Activated CD4-positive, alpha-beta T cell treated with anti-CD3 and anti-CD28 coated beads, Interleukin-2, amount 10 ng/mL, durations not matched to agents 7 days and 5 days (primary cell): ENCODE data around the gene CERS2. TPM values are rescaled to one million over a fixed set of nuclear protein-coding genes. Genes with fewer than 3 reads are reported as not detected.

Experiments
- CTCF ChIA-PET: fragments of 350-600 bp; sonication (Branson Sonifier 250); formaldehyde crosslinking; loops from one replicate; lab custom pipeline; 2021; ENCODE audit warnings: antibody characterized with exemption; lab: Charles Lee
- POLR2A ChIA-PET: fragments of 350-600 bp; sonication (Branson Sonifier 250); formaldehyde crosslinking; loops from one replicate; lab custom pipeline; 2021; ENCODE audit warnings: antibody characterized with exemption; lab: Charles Lee
- DNase-seq: peaks from one replicate; pipeline ENCODE4 v3.0.0-alpha.2; 2020
- H3K27ac Mint-ChIP-seq: one replicate; pipeline ENCODE4 v1.8.0; 2021; ENCODE audit warnings: mild to moderate bottlenecking, moderate library complexity, mixed read lengths
- H3K27me3 Mint-ChIP-seq: one replicate; pipeline ENCODE4 v1.8.0; 2021; ENCODE audit warnings: mixed read lengths
- H3K36me3 Mint-ChIP-seq: one replicate; pipeline ENCODE4 v1.8.0; 2021; ENCODE audit warnings: low read depth, mixed read lengths
- H3K4me1 Mint-ChIP-seq: one replicate; pipeline ENCODE4 v1.8.0; 2021; ENCODE audit warnings: mixed read lengths
- H3K4me3 Mint-ChIP-seq: one replicate; pipeline ENCODE4 v1.8.0; 2021; ENCODE audit warnings: mild to moderate bottlenecking, moderate library complexity, mixed read lengths
- H3K9me3 Mint-ChIP-seq: one replicate; pipeline ENCODE4 v1.8.0; 2021; ENCODE audit warnings: mixed read lengths
- total RNA-seq, 2 experiments: library from RNA; stranded (reverse); gene quantifications; one replicate each; pipeline ENCODE4 v1.2.3, GENCODE V29; 2021

Gene CERS2, protein sequence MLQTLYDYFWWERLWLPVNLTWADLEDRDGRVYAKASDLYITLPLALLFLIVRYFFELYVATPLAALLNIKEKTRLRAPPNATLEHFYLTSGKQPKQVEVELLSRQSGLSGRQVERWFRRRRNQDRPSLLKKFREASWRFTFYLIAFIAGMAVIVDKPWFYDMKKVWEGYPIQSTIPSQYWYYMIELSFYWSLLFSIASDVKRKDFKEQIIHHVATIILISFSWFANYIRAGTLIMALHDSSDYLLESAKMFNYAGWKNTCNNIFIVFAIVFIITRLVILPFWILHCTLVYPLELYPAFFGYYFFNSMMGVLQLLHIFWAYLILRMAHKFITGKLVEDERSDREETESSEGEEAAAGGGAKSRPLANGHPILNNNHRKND
- 100 to 1,000 TPM; 173 to 192 TPM for total RNA-seq

DNA sequence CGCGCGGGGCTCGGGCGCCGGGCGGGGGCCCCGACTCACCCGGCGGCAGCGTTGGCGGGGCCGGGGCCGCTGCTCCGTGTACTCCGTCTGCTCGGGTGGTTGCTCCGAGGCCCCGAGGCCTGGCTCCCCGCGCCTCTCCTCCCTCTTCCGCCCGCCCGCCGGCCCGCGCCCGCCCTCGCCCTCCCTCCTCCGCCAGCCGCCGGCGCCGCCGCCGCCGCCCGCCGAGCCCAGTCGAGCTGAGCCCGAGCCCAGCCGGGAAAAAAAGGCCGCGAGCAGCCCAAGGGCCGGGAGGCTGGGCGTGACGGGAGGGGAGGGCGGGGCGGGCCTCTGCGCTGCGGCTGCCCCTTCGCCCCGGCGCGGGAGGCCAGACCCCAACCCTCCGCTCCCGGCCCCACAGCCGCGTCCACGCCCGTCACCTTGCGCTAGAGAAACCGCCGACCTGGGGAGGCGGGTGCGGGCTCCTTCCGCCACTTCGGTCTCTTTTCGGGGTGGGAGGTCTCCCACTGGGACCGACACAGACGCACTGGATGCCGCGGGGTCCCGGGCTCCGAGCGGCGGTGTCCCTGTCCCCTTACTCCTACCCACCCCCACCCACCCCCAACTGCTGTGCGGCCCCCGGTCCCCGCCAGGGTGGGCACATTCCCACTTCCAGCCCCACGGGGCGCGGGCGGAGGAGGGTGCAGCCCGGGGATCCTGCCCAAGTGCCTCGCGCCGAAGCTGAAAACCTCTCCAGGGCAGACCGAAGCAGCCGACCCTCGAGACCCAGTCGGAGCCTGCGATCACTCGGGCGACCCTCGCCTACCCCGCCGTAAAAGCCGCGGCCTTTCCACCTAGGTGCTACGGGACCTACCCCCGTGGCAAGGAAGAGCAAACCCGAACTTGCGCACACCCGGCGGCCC is at the start of gene CERS2:
CERS2 (minus strand) TSS at position 256 of the 899 bp plus-strand sequence. CDS start 5,745 bp downstream, outside the sequence.
- H3K9me3 Mint-ChIP-seq = no peaks in the 10 kb centered on the region

DNA sequence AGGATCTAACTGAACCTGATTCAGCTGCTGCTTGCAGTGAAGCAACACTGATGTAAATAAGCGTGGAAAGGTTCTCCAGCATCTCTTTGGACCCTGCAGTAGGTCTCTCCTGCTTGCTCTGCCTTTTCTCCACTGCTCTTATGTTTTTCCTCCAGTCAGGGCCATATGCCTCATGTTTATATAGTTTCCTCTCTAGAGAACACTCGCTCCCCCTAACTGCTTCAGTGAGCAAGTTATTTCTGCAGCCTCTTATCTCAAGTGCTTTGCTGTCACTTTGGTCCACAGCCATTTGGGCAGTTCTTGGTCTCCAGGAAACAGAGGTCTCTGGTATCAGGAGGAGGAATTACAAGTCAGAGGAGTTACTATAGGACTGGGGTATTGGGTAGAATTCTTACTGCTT is 38.9 kb upstream of the CERS2 start:
- H3K9me3 Mint-ChIP-seq = no peaks in the 10 kb centered on the region
- peaks cover 34% of the 10 kb centered on the region for H3K4me1 Mint-ChIP-seq
- H3K27me3 Mint-ChIP-seq = no peaks in the 10 kb centered on the region
- ChIA-PET CTCF (interaction anchor here (1.4 kb wide), 1 partner anchor 143 kb away, joined by 4 read pairs; the partner anchor contains the start of gene TNFAIP8L2), POLR2A (no interaction called here)
- H3K27ac Mint-ChIP-seq = no peak overlapping the region
- no peak for DNase-seq
- H3K36me3 Mint-ChIP-seq = peaks cover 13% of the 10 kb centered on the region
- no peak overlapping the region for H3K4me3 Mint-ChIP-seq

More for the DNA sequence above, at the start of gene CERS2:
- Mint-ChIP-seq H3K4me3 (peak within 1 kb of the TSS; percentile 86), H3K27me3 (no peaks in the 10 kb centered on the region), H3K4me1 (peaks cover 76% of the 10 kb centered on the region), H3K27ac (peak within 1 kb of the TSS; percentile 88), H3K36me3 (peaks cover 18% of the 10 kb centered on the region)
- CTCF ChIA-PET = interaction anchor here (1.3 to 2.3 kb wide), 3 partner anchors 10 to 31 kb away, joined by 3 to 6 read pairs (median 4); no protein-coding TSS in a partner anchor
- POLR2A ChIA-PET = no interaction called here
- peak; percentile 77 for DNase-seq

DNA sequence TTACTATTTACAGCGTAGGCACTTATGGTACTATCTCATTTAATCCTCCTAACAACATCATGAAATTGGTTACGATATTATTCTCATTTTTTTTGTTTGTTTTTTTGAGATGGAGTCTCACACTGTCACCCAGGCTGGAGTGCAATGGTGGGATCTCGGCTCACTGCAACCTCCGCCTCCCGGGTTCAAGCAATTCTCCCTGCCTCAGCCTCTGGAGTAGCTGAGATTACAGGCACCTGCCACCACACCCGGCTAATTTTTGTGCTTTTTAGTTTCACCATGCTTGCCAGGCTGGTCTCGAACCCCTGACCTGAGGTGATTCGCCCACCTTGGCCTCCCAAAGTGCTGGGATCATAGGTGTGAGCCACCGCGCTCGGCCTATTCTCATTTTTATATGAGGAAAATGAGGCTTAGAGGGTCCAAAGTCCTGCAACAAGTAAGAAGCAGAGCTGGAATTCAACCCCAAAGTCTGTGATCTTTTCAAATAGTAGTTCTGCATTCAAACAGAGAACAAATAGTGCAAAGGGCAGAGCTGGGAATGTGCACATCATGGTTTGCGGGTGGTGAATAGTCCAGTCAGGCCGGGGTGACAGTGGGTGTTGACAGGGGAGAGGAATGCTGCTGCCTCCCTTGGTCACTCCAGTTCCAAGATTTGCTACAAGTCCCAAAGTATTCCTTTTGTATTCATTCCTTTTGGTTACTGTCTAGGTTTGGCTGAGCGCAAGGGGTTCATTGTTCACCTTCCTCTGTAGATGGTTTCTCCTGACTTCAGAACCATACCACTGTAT is 38.2 kb upstream of the CERS2 start:
- Mint-ChIP-seq H3K4me1 (peaks cover 40% of the 10 kb centered on the region), H3K9me3 (no peaks in the 10 kb centered on the region), H3K36me3 (peaks cover 10% of the 10 kb centered on the region), H3K4me3 (no peak overlapping the region), H3K27me3 (no peaks in the 10 kb centered on the region), H3K27ac (no peak overlapping the region)
- POLR2A ChIA-PET = no interaction called here
- CTCF ChIA-PET = interaction anchor here (0.6 to 1.4 kb wide), 3 partner anchors 46 to 144 kb away, joined by 3 to 4 read pairs (median 3); partner anchors contain the start of genes CDC42SE1 and TNFAIP8L2
- DNase-seq = no peak

DNA sequence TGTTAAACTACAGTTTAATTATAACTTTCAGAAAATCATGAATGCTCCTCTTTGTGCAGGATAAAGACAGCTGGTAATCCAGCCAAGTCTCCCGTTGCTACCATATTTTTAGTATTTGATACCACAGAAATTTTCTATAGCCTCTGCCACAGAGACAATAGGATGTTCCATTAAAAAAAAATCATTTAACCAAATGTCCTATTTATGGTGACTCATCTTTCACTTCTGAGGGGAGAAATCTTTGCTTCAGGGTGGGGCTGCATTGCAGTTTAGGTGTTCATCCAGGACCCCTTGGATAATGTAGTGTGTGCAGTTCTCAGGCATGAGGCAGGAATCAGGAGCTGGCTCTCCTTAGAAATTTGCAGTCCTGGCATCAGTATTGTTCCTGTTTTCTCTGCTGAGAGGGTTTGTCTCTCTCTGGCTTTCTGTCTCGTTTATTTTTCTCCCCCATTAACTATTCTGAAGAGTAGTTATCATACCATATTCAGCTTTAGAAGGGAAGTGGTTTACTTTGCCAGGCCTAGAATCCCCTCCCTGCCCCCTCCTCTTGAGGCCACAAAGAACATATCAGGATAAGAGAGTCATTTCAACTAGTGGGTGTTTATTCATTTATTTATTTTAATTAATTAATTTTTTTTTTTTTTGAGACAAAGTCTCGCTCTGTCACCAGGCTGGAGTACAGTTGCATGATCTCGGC is 36.7 kb upstream of the CERS2 start:
- ChIA-PET POLR2A (interaction anchor here (0.6 kb wide), 1 partner anchor 654 kb away, joined by 11 read pairs; no protein-coding TSS in a partner anchor), CTCF (interaction anchor here (0.5 to 1.1 kb wide), 4 partner anchors 14 to 219 kb away, joined by 3 to 5 read pairs (median 4); no protein-coding TSS in a partner anchor)
- Mint-ChIP-seq H3K36me3 (peaks cover 10% of the 10 kb centered on the region), H3K4me3 (no peak overlapping the region), H3K27me3 (no peaks in the 10 kb centered on the region), H3K9me3 (no peaks in the 10 kb centered on the region), H3K27ac (no peak overlapping the region), H3K4me1 (peaks cover 55% of the 10 kb centered on the region)
- no peak for DNase-seq

DNA sequence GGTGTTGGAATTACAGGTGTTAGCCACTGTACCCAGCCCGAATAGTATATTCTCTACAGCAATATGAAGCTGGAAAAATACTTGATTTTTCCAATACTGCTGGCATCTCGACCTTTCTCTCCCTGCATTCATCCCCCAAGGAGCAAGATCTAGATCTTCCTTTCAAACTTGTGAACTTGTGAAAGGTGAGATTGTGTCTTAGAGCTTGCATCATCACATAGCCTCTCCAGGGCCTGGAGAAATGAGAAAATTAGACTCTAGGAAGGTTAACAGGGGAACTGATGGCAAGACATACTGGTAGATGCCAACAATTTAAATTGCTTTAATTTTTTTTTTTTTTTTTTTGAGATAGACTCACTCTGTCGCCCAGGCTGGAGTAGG is 35.7 kb upstream of the CERS2 start:
- DNase-seq = no peak
- ChIA-PET POLR2A (interaction anchor here (0.6 kb wide), 1 partner anchor 653 kb away, joined by 11 read pairs; no protein-coding TSS in a partner anchor), CTCF (interaction anchor here (0.6 to 1.3 kb wide), 2 partner anchors 38 to 241 kb away, joined by 3 to 5 read pairs; partner anchors contain the start of gene C1orf56)
- Mint-ChIP-seq H3K4me1 (peaks cover 64% of the 10 kb centered on the region), H3K27ac (no peak overlapping the region), H3K27me3 (no peaks in the 10 kb centered on the region), H3K36me3 (peaks cover 10% of the 10 kb centered on the region), H3K4me3 (no peak overlapping the region), H3K9me3 (no peaks in the 10 kb centered on the region)

DNA sequence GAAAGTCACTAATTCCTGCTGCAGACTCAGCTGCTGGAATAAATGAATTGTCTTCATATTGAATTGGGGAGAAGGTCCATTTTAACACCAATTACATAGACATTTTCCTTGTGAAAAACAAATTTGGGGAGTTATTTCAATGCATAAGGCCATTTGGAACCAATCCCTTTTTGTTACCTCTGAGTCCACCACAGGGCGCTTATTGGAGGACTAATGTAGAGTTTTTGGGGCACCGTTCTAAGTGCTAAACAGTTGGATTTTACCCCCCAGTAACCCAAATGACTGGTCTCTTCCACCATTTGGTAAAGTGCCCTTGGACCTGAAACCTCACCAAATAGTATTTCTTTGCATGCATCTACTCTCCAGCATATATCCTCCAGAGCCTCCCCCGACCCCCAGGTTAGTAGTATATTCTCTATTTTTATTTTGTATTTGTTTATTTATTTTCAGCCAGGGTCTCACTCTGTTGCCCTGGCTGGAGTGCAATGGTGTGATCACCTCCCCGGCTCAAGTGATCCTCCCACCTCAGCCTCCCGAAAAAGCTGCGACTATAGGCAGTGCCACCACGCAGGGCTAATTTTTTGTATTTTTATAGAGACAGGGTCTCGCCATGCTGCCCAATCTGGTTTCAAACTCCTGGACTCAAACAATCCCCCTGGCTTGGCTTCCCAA is 35.2 kb upstream of the CERS2 start:
- ChIA-PET POLR2A (no interaction called here), CTCF (interaction anchor here (0.6 to 1.3 kb wide), 2 partner anchors 38 to 242 kb away, joined by 3 to 5 read pairs; partner anchors contain the start of gene C1orf56)
- H3K36me3 Mint-ChIP-seq = peaks cover 10% of the 10 kb centered on the region
- peak overlapping the region; percentile 98 for H3K4me3 Mint-ChIP-seq
- H3K27ac Mint-ChIP-seq = no peak overlapping the region
- DNase-seq = no peak
- H3K9me3 Mint-ChIP-seq = no peaks in the 10 kb centered on the region
- H3K27me3 Mint-ChIP-seq = no peaks in the 10 kb centered on the region
- peaks cover 67% of the 10 kb centered on the region for H3K4me1 Mint-ChIP-seq

DNA sequence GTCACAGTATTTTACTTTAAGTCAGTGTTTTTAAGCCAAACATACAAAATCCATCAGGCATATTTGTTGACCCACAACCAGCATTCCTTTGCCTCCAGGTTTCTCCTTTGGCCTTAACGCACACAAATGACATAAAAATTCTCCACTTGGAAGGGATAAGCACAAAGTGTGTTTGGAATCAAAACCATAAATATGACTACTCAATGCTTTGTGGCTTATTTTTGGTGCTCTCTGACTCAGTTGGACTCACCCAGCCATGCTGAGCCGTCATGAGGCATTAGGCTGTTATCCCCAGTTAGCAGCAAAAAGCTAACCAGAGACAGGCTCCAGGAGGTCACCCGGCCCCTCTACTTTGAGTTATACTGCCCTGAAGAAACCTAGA is 34.6 kb upstream of the CERS2 start:
- Mint-ChIP-seq H3K27ac (peak overlapping the region; percentile 94), H3K9me3 (no peaks in the 10 kb centered on the region), H3K27me3 (no peaks in the 10 kb centered on the region), H3K4me1 (peaks cover 71% of the 10 kb centered on the region), H3K36me3 (peaks cover 10% of the 10 kb centered on the region), H3K4me3 (peak overlapping the region; percentile 98)
- POLR2A ChIA-PET = no interaction called here
- CTCF ChIA-PET = no interaction called here
- no peak for DNase-seq

DNA sequence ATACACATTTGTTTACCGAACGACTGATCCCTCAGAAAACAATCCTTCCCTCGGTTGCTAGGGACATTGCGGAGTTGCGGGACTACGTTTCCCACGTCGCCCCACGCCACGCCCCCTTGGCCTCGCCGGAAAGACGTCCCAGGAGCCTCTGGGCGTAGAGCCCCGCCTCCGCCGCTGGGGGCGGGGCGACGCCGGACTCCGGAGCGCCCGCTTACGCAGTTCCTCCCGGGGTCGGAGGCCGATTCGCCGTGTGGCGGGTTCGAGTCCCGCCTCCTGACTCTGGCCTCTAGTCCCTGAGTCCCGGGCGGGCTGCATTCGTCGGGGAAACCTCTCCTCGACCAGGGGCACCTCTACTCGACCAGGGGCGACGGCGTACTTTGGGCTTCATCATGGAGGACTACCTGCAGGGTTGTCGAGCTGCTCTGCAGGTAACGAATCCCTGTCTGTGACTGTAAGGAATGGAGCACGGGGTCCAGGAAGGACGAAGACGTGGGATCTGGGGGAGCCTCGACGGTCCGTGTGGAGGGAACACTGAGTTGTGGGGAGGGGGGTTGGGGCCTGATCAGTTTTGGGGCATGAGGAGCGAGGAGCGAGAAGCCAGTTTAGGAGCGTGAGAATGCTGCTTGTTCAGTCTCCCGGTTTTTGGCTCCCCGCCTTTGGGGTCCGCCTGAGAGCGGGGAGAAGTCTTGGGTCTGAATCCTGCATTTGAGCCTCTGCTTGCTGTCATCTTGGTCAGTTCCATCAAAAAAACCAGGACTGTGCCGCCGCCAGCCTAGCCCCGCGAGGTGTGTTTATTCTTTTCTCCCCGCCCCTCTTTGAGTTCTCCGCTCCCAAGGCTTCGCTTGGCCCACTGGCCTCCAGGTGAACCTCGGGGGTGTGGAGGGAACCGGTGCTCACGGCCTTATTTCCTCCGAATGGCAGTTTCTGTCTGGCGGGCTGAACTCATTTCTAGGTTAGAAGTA is 33.9 kb upstream of the CERS2 start, which contains the start of gene PRUNE1:
PRUNE1 (plus strand) TSS at position 206 of the 962 bp plus-strand sequence; CDS start at position 390, 184 bp downstream.
- H3K9me3 Mint-ChIP-seq = no peaks in the 10 kb centered on the region
- peaks cover 76% of the 10 kb centered on the region for H3K4me1 Mint-ChIP-seq
- H3K27me3 Mint-ChIP-seq = no peaks in the 10 kb centered on the region
- peak within 1 kb of the TSS; percentile 94 for H3K27ac Mint-ChIP-seq
- DNase-seq = peak; percentile 96
- ChIA-PET CTCF (no interaction called here), POLR2A (no interaction called here)
- H3K4me3 Mint-ChIP-seq = peak within 1 kb of the TSS; percentile 98
- peaks cover 8% of the 10 kb centered on the region for H3K36me3 Mint-ChIP-seq

DNA sequence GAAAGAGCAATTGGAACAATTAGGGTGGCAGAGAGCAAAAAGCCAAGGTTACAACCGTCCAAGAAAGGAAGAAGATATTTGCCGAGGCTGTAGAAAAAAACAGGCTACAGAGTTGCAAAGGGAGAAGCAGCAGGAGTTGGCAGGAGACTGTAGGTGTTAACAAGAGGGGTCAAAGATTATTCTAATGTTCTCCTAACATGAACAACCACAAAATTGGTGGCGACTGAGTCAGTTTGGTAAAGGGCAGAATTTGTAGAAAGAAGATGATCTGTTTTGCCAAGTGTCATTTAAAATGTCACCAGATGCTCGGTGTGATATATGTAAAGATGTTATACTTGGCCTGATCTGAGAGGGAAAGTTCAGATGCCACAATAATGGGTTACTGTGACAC is 33.2 kb upstream of the CERS2 start:
- Mint-ChIP-seq H3K4me3 (peak overlapping the region; percentile 98), H3K4me1 (peaks cover 83% of the 10 kb centered on the region), H3K9me3 (no peaks in the 10 kb centered on the region), H3K27ac (peak overlapping the region; percentile 94), H3K27me3 (no peaks in the 10 kb centered on the region), H3K36me3 (peaks cover 8% of the 10 kb centered on the region)
- no peak for DNase-seq
- CTCF ChIA-PET = interaction anchor here (1.2 to 4.3 kb wide), 2 partner anchors 13 to 16 kb away, joined by 3 to 41 read pairs; no protein-coding TSS in a partner anchor
- POLR2A ChIA-PET = no interaction called here
